GM11168 (cell line): Measurements from ENCODE around the gene CHRM2.

Experiments
- in situ Hi-C: fragments of 300-500 bp; cut with MboI; formaldehyde crosslinking; loops from one replicate; pipeline ENCODE4 v1.12.0; 2022; ENCODE audit warnings: low sequenced_read_pairs; ENCODE audit not compliant: unreplicated experiment

Gene CHRM2

DNA sequence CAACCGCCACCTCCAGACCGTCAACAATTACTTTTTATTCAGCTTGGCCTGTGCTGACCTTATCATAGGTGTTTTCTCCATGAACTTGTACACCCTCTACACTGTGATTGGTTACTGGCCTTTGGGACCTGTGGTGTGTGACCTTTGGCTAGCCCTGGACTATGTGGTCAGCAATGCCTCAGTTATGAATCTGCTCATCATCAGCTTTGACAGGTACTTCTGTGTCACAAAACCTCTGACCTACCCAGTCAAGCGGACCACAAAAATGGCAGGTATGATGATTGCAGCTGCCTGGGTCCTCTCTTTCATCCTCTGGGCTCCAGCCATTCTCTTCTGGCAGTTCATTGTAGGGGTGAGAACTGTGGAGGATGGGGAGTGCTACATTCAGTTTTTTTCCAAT, 146.6 kb downstream of the CHRM2 start:
- in situ Hi-C loops: no loop called here

GRCh38 chr7:137017221-137017620, 148.8 kb downstream of the CHRM2 start:
- in situ Hi-C loops: no loop called here

DNA sequence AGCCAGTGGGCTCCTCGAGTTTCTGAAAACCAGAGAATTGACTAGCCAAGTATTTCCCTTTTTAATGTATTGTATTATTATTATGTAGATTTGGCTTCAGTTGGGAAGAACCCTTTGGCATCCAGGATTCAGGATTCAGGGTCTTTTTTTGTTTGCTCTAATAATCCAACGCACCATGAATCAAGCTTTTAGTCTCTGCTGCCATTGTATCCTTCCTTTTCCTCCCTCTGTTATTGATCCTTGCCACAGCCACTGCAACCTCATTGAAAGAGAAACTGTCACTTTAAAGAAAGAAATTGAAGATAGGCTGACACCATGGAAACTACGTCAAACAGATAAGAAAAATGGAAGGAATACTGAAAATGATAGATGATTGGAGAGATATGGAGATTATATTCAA, 150.0 kb downstream of the CHRM2 start:
- in situ Hi-C loops: no loop called here

- in situ Hi-C loops: no loop called here
Measured at GRCh38 chr7:137020351-137020750, 151.9 kb downstream of the CHRM2 start.

DNA sequence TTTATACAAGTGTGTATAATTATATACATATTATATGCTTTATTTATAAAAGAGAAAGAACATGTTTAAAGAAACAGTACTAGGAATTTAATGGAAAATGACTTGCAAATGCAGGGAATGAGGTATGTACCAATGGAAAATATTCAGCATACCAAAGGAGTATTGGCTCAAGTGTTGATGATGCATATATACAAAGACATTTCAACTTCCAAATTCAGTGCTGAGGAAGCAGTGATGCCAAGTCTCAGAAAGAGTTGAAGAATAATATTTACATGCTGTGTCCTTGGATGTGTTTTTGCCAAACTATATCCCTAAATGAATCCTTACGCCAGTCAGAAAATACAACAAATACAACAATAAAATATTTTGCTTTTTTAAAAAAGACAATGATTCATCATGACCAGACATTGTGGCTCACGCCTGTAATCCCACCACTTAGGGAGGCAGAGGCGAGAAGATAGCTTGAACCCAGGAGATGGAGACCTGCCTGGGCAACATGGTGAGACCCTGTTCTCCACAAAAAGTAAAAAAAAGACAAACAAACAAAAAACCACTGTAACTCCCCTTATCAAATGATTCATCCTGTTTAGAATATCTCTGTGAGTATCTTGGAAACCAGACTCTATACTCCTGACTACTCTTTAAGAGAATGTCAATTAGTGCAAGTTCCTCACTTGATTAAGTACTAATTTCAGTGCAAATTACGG, 157.2 kb downstream of the CHRM2 start:
- in situ Hi-C loops: no loop called here

DNA sequence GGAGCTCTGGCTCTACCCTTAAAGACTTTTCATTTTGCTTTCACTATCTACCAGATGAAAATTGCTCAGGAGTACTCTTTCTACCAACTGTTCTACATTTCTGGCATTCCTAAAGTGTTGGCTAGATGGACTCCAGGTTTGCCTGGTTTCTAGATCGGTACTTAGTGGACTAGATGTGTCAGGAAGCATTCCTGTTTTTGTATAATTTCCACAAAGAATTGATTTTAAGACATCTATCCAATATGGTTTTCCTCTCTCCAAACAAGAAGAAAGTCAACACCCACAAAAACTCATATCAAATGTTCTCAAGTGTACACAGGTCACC, 157.7 kb downstream of the CHRM2 start:
- in situ Hi-C loops: no loop called here

DNA sequence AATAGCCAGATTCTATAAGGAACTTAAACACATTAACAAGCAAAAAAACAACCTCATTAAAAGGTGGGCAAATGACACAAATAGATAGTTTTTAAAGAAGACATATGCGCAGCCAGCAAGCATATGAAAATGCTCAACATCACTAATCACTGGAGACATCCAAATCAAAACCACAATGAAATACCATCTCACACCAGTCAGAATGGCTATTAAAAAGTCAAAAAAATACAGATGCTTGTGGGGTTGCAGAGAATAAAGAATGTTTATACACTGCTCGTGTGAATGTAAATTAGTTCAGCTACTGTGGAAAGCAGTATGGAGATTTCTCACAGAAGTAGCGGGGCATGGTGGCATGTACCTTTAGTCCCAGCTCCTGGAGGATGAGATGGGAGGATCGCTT, 164.0 kb downstream of the CHRM2 start:
- in situ Hi-C loops: no loop called here

GRCh38 chr7:137036768-137037167, 168.3 kb downstream of the CHRM2 start:
- in situ Hi-C loops: no loop called here

DNA sequence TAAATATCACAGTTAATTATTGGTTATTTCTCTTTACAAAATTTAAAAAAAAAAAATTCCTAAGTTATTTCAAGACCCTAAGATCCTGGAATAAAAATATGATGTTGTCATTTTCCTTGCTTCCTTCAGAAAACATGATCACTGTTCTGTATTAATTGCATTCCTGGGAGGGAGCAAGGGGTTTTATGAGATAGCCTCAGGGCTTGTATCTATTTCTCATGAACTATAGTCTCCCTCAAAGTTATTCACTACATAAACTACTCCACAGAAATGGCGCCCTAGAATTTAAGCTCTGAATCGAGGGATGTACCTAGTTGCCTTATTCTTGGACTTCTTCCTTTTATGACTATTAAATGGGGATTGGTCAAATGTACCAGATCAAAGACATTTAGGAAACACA, 170.3 kb downstream of the CHRM2 start:
- in situ Hi-C loops: no loop called here

DNA sequence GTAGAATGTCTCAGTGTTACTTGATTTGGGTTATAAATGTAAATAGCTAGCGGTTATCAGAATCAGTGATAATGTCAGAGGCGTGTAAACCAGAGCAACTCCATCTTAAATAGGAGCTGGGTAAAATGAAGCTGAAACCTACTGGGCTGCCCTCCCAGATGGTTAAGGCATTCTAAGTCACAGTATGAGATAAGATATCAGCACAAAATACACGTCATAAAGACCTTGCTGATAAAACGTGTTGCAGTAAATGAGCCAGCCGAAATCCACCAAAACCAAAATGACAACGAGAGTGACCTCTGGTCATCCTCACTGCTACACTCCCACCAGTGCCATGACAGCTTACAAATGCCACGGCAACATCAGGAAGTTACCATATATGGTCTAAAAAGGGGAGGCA, 172.3 kb downstream of the CHRM2 start:
- in situ Hi-C loops: no loop called here

DNA sequence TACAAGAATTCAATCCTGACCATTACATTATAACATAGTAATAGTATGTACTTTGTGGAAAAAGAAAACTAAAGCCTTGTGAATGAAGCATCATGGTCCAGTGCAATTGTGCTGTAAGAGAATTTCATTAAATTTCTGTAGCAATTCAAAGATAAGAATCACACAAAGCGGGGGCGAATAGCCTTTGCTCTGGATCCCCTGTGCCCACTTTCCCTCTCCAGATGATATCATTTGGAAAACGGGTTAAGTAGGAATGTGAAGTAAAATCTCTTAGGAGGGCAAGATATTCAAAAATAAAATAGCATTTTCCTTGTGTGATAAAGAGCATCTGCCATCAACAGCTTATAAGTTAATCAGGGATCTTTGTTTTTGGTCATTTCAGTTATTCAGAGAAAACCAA, 177.1 kb downstream of the CHRM2 start:
- in situ Hi-C loops: no loop called here

- in situ Hi-C loops: no loop called here
Measured at GRCh38 chr7:137069249-137069963, 201.0 kb downstream of the CHRM2 start.
